ENCODE measurements around the gene PDE1A. TPM values are rescaled to one million over a fixed set of nuclear protein-coding genes. Genes with fewer than 3 reads are reported as not detected.

PDE1A gene
- total RNA-seq, 4 donors from 2014 or later = 2.9 to 14.4 (median 4.4) TPM

- in situ Hi-C loops (cut with MboI; ENCODE audit: low sequenced_read_pairs in 4 of 4) = no loop called here
- H3K4me3 ChIP-seq = no peak overlapping the region
Measured at GRCh38 chr2:182428476-182428875, 1.6 kb upstream of the PDE1A start.

GRCh38 chr2:182426082-182426917, 536 bp downstream of the PDE1A start:
- in situ Hi-C loops (cut with MboI; ENCODE audit: low sequenced_read_pairs in 4 of 4) (no loop called here), intact Hi-C loops (cut with DNase I; ENCODE audit: low total_unique reads) (no loop called here)
- TF ChIP-seq, protein P1, sequence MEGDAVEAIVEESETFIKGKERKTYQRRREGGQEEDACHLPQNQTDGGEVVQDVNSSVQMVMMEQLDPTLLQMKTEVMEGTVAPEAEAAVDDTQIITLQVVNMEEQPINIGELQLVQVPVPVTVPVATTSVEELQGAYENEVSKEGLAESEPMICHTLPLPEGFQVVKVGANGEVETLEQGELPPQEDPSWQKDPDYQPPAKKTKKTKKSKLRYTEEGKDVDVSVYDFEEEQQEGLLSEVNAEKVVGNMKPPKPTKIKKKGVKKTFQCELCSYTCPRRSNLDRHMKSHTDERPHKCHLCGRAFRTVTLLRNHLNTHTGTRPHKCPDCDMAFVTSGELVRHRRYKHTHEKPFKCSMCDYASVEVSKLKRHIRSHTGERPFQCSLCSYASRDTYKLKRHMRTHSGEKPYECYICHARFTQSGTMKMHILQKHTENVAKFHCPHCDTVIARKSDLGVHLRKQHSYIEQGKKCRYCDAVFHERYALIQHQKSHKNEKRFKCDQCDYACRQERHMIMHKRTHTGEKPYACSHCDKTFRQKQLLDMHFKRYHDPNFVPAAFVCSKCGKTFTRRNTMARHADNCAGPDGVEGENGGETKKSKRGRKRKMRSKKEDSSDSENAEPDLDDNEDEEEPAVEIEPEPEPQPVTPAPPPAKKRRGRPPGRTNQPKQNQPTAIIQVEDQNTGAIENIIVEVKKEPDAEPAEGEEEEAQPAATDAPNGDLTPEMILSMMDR (IDR thresholded peaks at IDR 0.05 in 4 of 5, conservative IDR thresholded peaks at IDR 0.05 in 1 of 5) = no peak
- no peak for TF ChIP-seq POLR2A (IDR thresholded peaks at IDR 0.05)
- ATAC-seq = peak in 1 of 2 donors; percentile 40
- Histone ChIP-seq H3K4me1 (no peaks in the 10 kb centered on the region), H3K4me3 (peak overlapping the region; percentile 39 to 49 (median 45)), H3K36me3 (no peaks in the 10 kb centered on the region), H3K9me3 (no peaks in the 10 kb centered on the region), H3K27me3 (no peaks in the 10 kb centered on the region), H3K27ac (peak overlapping the region; percentile 53 to 71 (median 62))
- DNase-seq = no peak

More at GRCh38 chr2:182428476-182428875, 1.6 kb upstream of the PDE1A start:
- ATAC-seq (no peak), DNase-seq (no peak)
- no peaks in the 10 kb centered on the region for H3K27me3 ChIP-seq
- intact Hi-C loops (cut with DNase I; ENCODE audit: low total_unique reads) = no loop called here
- H3K9me3 ChIP-seq = no peaks in the 10 kb centered on the region
- no peaks in the 10 kb centered on the region for H3K4me1 ChIP-seq
- no peak overlapping the region for H3K27ac ChIP-seq
- TF ChIP-seq POLR2A (IDR thresholded peaks at IDR 0.05) = no peak
- TF ChIP-seq, protein P1 (IDR thresholded peaks at IDR 0.05 in 4 of 5, conservative IDR thresholded peaks at IDR 0.05 in 1 of 5) = no peak
- no peaks in the 10 kb centered on the region for H3K36me3 ChIP-seq

- H3K4me3 ChIP-seq = peak overlapping the region in 3 of 4 donors; percentile 15 to 46 (median 41)
- no peak for DNase-seq
- no peaks in the 10 kb centered on the region for H3K27me3 ChIP-seq
- no peaks in the 10 kb centered on the region for H3K9me3 ChIP-seq
- in situ Hi-C loops (cut with MboI; ENCODE audit: low sequenced_read_pairs in 4 of 4) = no loop called here
- no peaks in the 10 kb centered on the region for H3K36me3 ChIP-seq
- peak overlapping the region; percentile 1 to 22 (median 14) for H3K27ac ChIP-seq
- no peaks in the 10 kb centered on the region for H3K4me1 ChIP-seq
- intact Hi-C loops (cut with DNase I; ENCODE audit: low total_unique reads) = no loop called here
- no peak for TF ChIP-seq POLR2A (IDR thresholded peaks at IDR 0.05)
- TF ChIP-seq, protein P1 (IDR thresholded peaks at IDR 0.05 in 4 of 5, conservative IDR thresholded peaks at IDR 0.05 in 1 of 5) = no peak
- ATAC-seq = no peak
Measured at GRCh38 chr2:182422864-182423263, 4.0 kb downstream of the PDE1A start.

DNA sequence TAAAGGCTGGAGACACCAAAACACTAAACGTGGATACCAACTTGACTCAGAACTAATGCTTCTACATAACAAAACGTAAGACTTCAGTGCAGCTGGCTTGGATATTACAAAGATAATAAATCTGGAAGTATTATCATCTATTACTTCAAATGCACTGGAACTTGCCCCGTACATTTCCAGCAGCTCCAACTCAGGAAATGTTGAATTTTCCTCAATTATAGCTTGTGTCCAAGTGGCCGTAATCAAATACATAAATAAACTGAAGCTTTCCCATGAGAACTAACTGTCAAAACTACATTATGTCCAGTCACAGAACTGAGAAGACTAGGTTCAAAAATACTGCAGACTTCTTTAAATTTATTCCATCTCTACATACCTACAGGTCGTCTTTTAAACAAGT, 6.2 kb downstream of the PDE1A start:
- Histone ChIP-seq H3K27ac (peak overlapping the region in 2 of 4 donors; percentile 6 to 11), H3K36me3 (no peaks in the 10 kb centered on the region), H3K4me3 (peak overlapping the region in 2 of 4 donors; percentile 12 to 13)

More for the DNA sequence above, 6.2 kb downstream of the PDE1A start:
- no peaks in the 10 kb centered on the region for H3K4me1 ChIP-seq
- intact Hi-C loops (cut with DNase I; ENCODE audit: low total_unique reads) = no loop called here
- in situ Hi-C loops (cut with MboI; ENCODE audit: low sequenced_read_pairs in 4 of 4) = no loop called here
- no peak for DNase-seq
- H3K27me3 ChIP-seq = no peaks in the 10 kb centered on the region
- no peak for ATAC-seq
- TF ChIP-seq POLR2A (IDR thresholded peaks at IDR 0.05) = no peak
- TF ChIP-seq, protein P1 (IDR thresholded peaks at IDR 0.05 in 4 of 5, conservative IDR thresholded peaks at IDR 0.05 in 1 of 5) = no peak
- no peaks in the 10 kb centered on the region for H3K9me3 ChIP-seq
